GM21737 (cell line): Measurements from ENCODE around the gene SF3A2.
"Not testable (repeated sequence)": the region's sequence is repeated elsewhere in the genome, so short reads cannot be mapped to it uniquely, and the experiment has no call there.

Source experiments
- ATAC-seq: cut with Tn5 transposase; IDR thresholded peaks from one replicate; pipeline ENCODE4 v1.9.1; 2021; ENCODE audit warnings: mild to moderate bottlenecking, moderate library complexity; ENCODE audit not compliant: unreplicated experiment

The SF3A2 gene, protein sequence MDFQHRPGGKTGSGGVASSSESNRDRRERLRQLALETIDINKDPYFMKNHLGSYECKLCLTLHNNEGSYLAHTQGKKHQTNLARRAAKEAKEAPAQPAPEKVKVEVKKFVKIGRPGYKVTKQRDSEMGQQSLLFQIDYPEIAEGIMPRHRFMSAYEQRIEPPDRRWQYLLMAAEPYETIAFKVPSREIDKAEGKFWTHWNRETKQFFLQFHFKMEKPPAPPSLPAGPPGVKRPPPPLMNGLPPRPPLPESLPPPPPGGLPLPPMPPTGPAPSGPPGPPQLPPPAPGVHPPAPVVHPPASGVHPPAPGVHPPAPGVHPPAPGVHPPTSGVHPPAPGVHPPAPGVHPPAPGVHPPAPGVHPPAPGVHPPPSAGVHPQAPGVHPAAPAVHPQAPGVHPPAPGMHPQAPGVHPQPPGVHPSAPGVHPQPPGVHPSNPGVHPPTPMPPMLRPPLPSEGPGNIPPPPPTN

DNA sequence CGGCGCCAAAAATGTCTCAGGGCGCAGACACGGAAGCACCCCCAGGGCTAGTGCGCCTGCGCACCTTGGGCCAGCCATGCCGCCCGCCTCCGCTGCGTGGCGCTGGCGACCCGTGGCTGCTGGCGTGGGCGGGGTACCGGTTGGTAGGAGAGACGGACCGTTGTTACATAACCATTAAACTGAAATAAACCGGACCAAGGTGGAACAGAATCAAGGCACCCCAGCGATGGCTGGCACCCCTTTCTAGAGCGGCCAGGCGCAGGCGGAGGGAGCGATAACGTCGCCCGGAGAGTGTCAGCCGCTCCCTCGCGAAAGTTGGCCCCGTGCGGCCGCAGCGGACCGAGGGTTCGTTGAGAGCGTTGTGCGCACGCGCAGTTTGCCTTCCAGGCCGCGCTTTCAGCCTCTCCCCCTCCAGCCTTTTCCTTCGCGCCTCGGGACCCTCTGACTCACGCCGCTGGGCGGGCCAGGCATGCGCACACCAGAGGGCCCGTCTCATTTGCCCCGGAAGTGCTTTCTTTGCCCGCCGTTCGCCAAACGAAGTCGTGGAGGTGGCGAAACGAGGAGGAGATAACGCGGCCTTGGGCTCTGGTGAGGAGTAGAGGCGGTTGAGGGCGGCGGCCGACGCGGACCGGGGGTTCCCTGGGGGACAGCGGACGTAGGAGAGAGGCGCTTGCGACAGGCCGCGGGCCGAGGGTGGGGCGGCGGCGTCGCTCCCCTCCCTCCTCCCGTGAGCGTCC is at the start of gene SF3A2, which contains the start of gene PLEKHJ1:
SF3A2 (plus strand) TSS at position 511 of the 737 bp plus-strand sequence. CDS start 6,595 bp downstream, outside the sequence.
PLEKHJ1 (minus strand) TSS at position 16 of the 737 bp plus-strand sequence. CDS start 81 bp downstream, outside the sequence.
- ATAC-seq: peak; percentile 65

DNA sequence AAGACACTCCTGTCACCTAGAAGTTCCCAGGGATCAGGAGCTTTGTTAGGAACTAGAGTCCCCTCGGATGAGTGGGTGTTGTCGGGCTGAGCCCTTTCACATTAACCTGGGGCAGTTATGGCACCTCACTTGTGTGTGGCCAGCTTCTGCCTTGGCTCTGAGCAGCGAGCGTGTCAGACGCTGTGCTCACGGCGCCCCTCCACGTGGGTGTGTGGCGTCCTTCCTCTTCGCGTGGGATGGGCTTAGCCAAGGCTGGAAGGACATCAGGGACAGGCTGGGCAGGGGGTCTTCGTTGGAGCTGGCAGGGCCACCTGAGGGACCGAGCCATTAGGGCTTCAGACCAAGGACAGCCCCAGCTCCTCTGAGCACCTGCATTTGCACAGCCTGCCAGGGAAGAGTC is 49.5 kb upstream of the SF3A2 start:
- ATAC-seq: no peak

DNA sequence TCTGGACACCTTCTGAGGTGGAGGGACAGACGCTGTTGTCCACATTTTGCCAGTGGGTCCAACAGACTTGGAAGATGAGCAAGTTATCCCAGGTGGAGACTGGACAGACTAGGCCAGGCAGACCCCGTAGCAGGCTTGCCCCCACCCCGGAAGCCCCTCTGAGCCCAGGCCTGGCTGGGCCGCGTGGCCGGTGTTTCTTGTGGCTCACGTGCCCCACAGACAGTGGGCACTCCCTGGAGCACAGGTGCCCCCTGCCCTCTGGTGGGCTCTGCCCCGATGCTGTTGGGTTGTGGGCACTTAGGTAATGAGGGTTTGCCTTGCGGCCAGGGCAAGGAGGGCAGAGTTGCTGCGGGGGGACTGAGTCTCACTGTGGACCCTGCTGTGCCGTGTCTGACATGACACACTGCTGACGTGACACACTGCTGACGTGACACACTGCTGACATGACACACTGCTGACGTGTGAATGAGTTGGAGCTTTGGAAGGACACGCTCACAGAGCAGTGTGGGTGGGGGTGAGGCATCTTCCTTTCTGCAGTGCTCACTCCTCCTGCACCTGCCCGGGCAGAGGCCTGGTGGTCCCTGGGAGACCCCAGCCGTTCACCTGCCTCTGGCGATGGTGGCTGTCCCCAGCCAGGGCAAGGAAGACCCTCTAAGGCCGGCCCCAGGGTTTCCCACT is 47.8 kb upstream of the SF3A2 start:
- ATAC-seq: no peak

DNA sequence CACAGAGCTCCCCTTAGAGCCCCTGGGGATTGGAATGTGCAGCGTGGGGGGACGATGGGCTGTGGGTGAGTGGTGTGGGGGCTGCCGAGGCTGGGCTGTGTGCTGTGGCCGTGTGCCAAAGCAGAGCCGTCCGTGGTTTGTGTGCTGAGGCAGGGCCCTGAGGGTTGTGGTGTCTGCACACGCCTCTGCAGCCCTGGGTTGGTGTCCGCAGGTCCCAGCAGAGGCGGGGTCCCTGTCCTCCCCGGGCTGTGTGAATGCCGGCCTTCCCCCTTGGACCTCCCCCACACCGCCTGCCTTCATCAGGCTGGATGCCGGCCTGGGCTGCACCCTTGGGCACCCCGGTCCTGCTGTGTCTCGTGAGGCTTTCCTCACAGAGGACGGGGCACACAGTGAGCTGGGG is 46.7 kb upstream of the SF3A2 start:
- no peak for ATAC-seq

DNA sequence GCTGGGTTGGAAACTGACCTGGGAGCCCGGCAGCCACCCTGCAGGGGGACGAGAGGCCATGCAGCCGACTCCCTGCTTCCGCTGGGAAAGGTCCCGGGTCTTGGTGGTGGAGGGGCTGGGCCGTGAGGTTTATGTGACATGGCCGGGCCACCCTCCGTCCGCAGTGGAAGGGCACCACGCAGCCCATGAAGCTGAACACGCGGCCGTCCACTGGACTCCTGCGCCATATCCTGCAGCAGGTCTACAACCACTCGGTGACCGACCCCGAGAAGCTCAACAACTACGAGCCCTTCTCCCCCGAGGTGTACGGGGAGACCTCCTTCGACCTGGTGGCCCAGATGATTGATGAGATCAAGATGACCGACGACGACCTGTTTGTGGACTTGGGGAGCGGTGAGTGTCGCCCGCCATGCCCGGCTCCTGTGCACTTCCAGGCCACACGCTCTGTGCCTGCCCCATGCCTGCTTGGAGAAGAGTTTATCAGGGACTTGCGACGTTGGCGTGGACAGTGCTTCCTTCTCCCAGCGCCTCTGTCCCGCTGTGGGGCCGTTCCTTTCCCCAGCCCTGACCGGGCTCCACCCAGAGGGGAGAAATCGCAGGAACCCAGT is 45.7 kb upstream of the SF3A2 start:
- no peak for ATAC-seq

DNA sequence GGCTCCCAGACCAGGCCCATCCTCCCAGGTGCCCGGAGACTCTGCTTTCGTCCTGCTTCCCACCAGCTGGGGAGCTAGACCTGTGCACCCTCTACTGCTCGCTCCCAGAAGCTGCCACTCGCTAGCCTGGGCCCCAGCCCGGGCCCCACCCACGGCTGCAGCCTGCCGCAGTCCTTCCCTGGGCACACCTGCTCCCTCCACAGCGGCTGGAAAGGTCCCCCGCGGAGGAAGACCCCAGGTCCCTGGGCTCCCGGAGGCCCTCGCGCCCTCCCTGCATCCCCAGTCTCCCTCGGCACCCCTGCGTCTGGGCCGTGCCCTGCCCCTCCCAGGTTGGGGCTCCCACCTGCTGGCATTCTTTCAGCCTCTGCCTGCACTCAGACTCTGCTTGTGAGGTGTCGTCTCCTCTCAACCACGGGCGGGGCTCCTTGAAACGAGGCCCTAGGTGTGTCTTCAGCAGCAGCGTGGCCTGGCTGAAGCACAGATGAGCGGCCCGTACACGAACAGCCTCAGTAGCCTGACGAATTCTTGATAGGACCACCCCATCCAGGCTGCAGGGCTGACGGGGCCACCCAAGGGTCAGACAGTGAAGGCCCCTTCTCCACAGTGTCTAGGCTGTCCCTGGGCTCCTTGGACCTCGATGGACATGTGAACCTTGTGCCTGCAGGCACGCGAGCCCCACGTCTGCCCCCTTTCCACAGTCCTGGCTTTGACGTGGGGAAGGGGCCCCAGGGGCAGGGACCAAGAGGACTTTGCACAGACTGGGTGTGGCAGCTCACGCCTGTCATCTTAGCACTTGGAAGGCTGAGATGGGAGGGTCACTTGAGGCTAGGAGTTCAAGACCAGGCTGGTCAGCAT is 44.9 kb upstream of the SF3A2 start:
- ATAC-seq: no peak

DNA sequence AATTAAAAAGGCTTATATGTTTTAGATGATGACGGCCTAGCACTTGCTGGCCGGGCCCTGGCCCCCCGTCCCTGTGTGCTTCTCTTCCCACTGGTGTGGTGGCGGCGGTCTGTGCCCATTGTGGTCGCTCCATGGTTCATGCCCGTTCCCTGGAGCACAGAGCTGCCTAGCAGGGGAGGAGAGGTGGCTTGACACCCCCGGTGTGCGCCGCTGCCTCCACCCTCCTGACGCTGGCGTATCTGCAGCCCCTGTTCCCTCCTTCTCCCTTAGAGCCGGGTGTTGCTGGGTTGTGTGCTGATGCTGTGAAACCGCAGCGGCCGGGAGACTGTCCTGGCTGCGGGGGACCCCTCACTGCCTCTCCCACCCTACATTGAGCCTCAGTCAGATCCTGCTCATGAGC is 43.8 kb upstream of the SF3A2 start:
- ATAC-seq: no peak

DNA sequence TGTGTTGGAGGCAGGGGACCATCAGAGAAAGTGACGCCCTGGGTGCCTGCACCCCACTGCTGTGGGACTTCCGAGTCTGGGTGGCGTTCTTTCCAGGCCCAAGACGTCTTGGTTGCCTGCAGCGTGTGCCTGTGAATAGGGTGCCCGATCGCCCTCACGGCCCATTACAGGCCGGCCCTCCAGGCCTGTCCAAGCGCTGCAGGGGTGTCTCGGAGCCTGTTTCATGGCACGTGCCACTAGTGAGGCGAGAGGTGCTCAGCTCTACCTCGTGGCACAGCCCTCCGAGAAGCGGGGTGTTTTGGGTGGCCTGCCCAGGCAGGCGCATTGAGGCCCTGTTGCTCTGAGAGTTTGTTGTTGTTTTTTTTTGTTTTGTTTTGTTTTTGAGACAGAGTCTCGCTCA is 42.8 kb upstream of the SF3A2 start:
- ATAC-seq: no peak

DNA sequence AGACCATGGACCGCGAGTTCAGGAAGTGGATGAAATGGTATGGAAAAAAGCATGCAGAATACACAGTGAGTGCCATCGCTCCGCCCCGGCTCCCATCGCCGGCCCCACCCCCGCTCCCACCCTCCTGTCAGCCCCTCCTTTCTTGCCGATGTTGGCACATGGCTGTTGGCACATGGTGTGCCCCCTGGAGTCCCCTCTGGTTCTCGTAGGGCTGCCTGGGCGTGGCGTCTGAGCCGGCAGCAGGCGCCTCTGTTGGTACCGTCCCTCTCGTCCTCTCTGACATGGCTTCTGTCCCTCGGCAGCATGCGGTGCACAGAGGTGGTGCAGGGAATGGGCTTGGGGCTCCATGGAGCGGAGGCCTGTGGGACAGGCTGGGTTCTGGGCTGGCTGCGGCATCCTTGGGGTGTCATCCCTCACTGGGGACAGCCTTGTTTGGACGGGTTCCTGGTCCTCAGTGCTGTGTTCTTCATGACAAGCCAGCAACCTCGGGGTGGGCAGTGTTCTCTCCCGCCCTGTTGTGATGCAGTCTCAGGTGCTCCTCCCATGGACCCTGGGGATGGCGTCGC is 42.0 kb upstream of the SF3A2 start:
- ATAC-seq: no peak

DNA sequence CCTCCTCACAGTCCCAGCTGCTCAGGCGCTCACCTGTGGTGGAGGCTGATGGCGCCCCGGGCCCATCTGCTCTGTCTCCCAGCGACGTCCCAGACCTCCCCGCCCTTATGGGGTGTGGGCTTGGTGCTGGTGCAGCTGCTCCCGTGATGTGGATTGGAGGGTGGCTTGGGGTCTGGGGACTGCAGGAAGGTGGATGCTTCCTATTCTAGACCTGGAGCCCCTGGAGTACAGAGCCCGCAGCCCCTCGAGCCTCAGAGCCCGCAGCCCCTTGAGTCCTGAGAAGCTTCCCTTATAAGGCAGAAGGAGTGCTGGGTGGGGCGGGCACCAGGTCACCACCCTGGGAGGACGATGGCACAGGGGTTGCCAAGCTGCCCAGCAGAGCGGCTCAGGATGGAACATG is 41.3 kb upstream of the SF3A2 start:
- no peak for ATAC-seq

DNA sequence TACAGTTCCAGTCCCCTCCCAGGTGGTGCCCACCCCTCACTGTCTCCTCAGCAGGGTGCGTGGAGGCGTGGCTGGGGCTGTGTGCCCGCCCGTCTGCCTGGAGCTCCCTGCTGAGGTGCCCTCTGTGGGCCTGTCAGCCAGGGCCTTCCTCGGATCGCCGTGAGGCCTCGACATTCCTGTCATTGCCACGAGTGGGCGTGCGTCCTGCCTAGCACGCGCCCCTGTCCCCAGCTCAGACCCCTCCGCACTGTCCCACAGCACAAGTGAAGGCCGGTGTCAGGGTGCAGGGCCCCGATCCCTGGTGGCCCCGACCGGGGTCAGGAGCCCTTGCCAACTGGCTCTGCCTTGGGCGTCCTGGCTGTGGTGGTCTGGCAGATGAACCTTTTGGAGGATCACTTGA is 40.7 kb upstream of the SF3A2 start:
- ATAC-seq: no peak

DNA sequence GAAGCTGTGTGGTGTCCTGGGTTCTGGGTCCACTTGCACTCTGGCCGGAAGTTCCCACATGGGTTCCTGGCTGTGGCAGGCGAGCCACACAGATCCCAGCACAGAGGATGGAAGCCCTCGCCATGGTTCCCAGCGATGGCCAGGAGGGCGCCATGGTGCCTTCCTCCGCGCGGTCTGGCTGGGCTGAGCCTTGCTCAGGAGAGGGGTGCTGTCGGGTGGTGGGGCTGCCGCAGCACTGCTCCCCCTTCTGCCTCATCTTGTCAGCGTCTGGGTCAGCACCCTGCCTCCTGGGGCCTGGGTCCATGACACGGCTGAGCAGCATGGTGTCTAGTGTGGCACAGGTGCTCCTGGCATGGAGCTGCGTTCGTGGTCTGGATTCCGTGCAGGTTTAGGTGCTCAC is 39.4 kb upstream of the SF3A2 start:
- no peak for ATAC-seq

DNA sequence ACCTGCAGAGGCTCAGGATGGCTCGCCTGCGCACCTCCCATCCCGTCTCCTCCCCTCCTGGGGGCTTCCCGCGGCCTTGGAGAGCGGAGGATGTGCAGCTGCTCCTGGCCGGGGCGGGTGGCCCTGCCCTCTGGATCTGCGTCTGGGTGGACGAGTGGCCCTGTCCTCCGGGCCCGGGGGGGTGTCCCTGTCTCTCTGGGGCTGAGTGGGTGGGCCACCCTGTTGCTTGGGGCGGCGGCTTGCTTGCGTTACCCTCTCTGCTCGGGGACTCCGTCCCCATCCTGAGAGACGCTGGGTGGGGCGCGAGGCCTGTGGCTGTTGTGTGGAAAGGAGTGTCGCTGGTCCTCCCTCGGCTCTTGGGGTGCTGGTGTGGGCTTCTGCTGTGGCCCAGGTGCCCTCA is 38.3 kb upstream of the SF3A2 start:
- no peak for ATAC-seq

DNA sequence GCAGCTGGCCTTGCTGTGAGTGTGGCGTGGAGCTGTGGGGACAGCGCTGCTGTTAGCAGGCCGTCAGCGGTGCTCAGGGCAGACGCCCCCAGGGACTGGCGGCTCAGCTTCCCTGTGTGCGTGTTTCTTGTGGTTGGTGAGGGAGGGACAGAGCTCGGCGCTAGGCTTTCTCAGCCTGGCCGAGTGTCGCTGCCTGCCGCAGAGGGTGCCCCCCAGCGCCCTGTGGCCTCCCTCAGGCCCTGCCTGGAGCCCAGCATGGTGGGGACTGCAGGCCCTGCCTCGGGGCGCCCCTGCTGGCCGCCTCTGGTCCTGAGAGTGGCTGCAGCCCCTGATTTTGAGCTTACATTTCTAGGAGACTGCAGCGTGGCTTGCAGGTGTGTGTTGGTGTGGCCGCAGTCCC is 37.4 kb upstream of the SF3A2 start:
- no peak for ATAC-seq

DNA sequence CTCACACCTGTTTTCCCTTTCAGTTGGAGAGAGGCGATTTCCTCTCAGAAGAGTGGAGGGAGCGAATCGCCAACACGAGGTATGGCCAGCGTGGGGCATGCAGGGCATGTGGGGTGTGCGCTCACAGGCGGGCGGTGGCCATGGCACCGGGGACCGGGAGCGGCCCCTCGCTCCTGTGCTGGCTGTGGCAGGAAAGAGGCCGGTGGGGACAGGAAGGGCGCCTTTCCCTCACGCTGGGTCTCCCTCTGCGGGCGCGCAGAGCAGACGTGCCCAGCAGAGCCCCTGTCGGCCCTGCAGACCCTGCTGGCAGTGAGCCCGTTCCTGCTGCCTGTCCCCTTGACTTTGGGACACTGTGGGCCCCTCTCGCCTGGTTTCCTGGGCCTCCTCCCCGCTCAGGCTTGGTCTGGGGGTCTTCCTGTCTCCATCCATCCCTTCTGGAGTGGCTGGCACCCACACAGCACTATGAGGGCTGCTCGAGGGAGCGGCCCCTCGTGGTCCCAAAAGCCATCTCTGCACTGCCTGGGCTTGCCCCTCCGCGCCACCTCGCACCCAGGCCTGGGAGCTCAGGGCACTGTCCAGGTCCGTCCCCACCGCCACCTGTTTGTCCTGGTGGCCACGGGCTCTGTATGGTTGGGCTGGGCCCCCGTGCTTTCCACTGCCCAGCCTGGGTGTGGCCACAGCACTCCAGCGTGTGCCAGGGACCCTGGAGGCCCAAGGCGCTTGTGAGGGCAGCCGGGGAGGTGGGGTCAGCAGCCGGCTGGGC is 36.6 kb upstream of the SF3A2 start:
- no peak for ATAC-seq

DNA sequence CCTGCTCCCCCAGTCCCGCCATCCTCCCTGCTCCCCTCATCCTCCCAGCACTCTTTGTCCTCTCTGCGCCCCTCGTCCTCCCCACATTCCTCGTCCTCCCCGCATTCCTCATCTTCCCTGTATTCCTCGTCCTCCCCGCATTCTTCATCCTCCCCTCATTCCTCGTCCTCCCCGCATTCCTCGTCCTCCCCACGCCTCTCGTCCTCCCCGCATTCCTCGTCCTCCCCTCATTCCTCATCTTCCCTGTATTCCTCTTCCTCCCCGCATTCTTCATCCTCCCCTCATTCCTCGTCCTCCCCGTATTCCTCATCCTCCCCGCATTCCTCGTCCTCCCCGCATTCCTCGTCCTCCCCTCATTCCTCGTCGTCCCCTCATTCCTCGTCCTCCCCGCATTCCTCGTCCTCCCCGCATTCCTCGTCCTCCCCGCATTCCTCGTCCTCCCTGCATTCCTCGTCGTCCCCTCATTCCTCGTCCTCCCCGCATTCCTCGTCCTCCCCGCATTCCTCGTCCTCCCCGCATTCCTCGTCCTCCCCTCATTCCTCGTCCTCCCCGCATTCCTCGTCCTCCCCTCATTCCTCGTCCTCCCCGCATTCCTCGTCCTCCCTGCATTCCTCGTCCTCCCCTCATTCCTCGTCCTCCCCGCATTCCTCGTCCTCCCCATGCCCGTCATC is 35.9 kb upstream of the SF3A2 start:
- ATAC-seq: not testable (repeated sequence)

DNA sequence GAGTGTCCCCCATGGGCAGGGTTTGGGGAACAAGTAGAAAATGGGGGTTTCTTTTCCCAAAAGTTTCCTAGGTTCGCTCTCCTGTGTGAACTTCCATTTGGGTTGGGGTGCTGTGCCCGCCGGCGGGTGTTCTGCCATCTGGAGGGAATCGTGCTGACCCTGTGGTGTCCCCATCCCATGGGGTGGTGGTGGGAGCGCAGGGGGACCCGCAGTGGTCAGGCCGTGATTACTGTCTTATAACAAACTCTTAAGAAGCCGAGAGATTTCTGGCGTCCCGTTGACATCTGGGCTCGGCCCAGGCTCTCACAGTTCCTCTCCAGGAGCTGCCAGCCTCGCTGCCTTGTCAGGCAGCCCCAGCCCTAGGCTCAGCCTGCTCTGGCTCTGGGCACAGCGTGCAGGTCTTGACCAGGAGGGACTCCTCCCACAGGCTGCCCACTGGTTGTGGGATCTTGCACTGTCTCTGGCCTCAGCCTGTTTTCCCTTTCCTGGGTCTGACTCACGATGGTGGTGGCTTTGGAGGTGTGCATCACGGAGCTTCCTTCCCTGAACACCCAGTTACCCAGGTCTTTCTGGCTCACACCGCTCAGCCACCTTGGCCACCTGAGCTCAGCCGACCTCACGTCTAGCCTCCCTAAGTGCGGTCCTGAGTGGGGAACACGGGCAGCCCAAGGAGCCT is 35.0 kb upstream of the SF3A2 start:
- ATAC-seq: no peak

DNA sequence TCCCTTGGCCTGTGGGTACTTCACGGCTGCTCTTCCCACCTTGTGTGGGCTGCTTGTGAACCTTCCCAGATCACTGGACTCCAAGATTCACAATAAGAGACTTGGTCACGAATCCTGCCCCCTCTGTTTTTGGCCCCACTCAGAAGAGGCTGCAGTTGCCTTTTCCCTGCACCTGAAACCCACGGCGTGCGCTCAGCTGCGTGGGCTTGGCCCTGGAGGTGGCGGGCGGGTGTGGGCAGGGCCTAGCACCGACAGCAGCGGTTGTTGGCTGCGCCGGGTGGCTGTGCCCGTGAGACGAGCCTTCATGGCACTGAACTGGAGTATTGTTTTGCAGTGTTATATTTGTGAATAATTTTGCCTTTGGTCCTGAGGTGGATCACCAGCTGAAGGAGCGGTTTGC is 34.3 kb upstream of the SF3A2 start:
- ATAC-seq: no peak
